Renal cortical epithelial cell (primary cell): ENCODE results near the gene CYSLTR2. TPM values are rescaled to one million over a fixed set of nuclear protein-coding genes. Genes with fewer than 3 reads are reported as not detected.
"Not testable (repeated sequence)": the region's sequence is repeated elsewhere in the genome, so short reads cannot be mapped to it uniquely, and the experiment has no call there.

Experiments
- DNase-seq: peaks from one replicate; pipeline ENCODE4 v3.0.0-alpha.2; 2011; ENCODE audit warnings: low read depth
- total RNA-seq: library from RNA; depleted of rRNA; stranded (reverse); fragments of >200 nt; gene quantifications from 2 replicates; pipeline ENCODE4 v1.2.3, GENCODE V29; 2014

CYSLTR2 gene
- total RNA-seq, 1 donor from 2014 or later = 0.50 TPM

- no peak for DNase-seq
Measured at GRCh38 chr13:48644951-48645350, 8.8 kb upstream of the CYSLTR2 start.

- no peak for DNase-seq
Measured at GRCh38 chr13:48645845-48646244, 7.9 kb upstream of the CYSLTR2 start.

- no peak for DNase-seq
Measured at GRCh38 chr13:48646791-48647190, 6.9 kb upstream of the CYSLTR2 start.

GRCh38 chr13:48647625-48648024 lies 6.1 kb upstream of the CYSLTR2 start:
- no peak for DNase-seq

GRCh38 chr13:48648446-48648845 lies 5.3 kb upstream of the CYSLTR2 start:
- no peak for DNase-seq

GRCh38 chr13:48652851-48653471 lies 768 bp upstream of the CYSLTR2 start:
- DNase-seq = no peak

GRCh38 chr13:48654511-48654910 lies 782 bp downstream of the CYSLTR2 start:
- no peak for DNase-seq

GRCh38 chr13:48655291-48655690 lies 1.6 kb downstream of the CYSLTR2 start:
- no peak for DNase-seq

GRCh38 chr13:48656608-48657007 lies 2.9 kb downstream of the CYSLTR2 start:
- DNase-seq = no peak

GRCh38 chr13:48660361-48661076 lies 6.8 kb downstream of the CYSLTR2 start:
- no peak for DNase-seq

GRCh38 chr13:48661107-48661506 lies 7.4 kb downstream of the CYSLTR2 start:
- no peak for DNase-seq

GRCh38 chr13:48662226-48662625 lies 8.5 kb downstream of the CYSLTR2 start:
- no peak for DNase-seq

GRCh38 chr13:48667136-48667535 lies 13.4 kb downstream of the CYSLTR2 start:
- DNase-seq = no peak

- DNase-seq = not testable (repeated sequence)
Measured at GRCh38 chr13:48671421-48671820, 17.7 kb downstream of the CYSLTR2 start.

GRCh38 chr13:48675247-48675646 lies 21.5 kb downstream of the CYSLTR2 start:
- no peak for DNase-seq

GRCh38 chr13:48678316-48678715 lies 24.6 kb downstream of the CYSLTR2 start:
- no peak for DNase-seq

GRCh38 chr13:48679941-48680680 lies 26.4 kb downstream of the CYSLTR2 start:
- DNase-seq = no peak

GRCh38 chr13:48680756-48681392 lies 27.1 kb downstream of the CYSLTR2 start:
- DNase-seq = no peak

- no peak for DNase-seq
Measured at GRCh38 chr13:48681905-48682304, 28.2 kb downstream of the CYSLTR2 start.

GRCh38 chr13:48682436-48682835 lies 28.7 kb downstream of the CYSLTR2 start:
- no peak for DNase-seq

GRCh38 chr13:48686636-48687210 lies 33.0 kb downstream of the CYSLTR2 start:
- no peak for DNase-seq

- no peak for DNase-seq
Measured at GRCh38 chr13:48687249-48687648, 33.5 kb downstream of the CYSLTR2 start.
